Endothelial cell of umbilical vein (primary cell): Measurements from ENCODE around the gene R3HCC1L. TPM values are rescaled to one million over a fixed set of nuclear protein-coding genes. Genes with fewer than 3 reads are reported as not detected.

Experiments
- BruUV-seq: library from RNA; stranded (reverse); fragments of 400-500 nt; replicated peaks from 2 replicates; lab custom pipeline; 2021; lab: Mats Ljungman, UMichigan
- CTCF ChIA-PET: fragments of 300-600, 350-600 bp; sonication (Branson Sonifier 250); formaldehyde crosslinking; loops from one replicate; lab custom pipeline; 2021; ENCODE audit warnings: antibody characterized with exemption, inconsistent platforms; lab: Charles Lee
- POLR2A ChIA-PET: fragments of 300-600, 350-600 bp; sonication (Branson Sonifier 250); formaldehyde crosslinking; loops from one replicate; lab custom pipeline; 2021; ENCODE audit warnings: antibody characterized with exemption, inconsistent platforms; lab: Charles Lee
- DNase-seq: peaks from one replicate; pipeline ENCODE4 v3.0.0-alpha.2; 2011; ENCODE audit warnings: low read depth, low spot score
- FAIRE-seq: peaks from 2 replicates; lab custom pipeline; 2011; peaks lifted over from hg19 to GRCh38; lab: Jason Lieb, UNC
- H2AFZ ChIP-seq: 2 replicates; pipeline ENCODE4 v1.6.0; 2012; ENCODE audit warnings: low read depth, low read length, control low read depth, inconsistent platforms
- H3K27ac ChIP-seq: 2 replicates; pipeline ENCODE4 v1.5.1; 2011; ENCODE audit warnings: low read depth, mild to moderate bottlenecking, control low read depth, low read length, moderate library complexity; ENCODE audit not compliant: insufficient read depth
- H3K27me3 ChIP-seq, 2 experiments: 2 replicates each; pipeline versions ENCODE4 v1.6.0 to v1.6.1; 2011; ENCODE audit warnings: low read length in 2 of 2, mixed read lengths in 1 of 2; ENCODE audit not compliant: control insufficient read depth in 2 of 2, insufficient read depth in 2 of 2
- H3K36me3 ChIP-seq, 2 experiments: 2 replicates in 1 of 2; 3 replicates in 1 of 2; pipeline ENCODE4 v1.5.1; 2011; ENCODE audit warnings: low read length in 2 of 2, mild to moderate bottlenecking in 1 of 2, moderate library complexity in 1 of 2; ENCODE audit not compliant: control insufficient read depth in 2 of 2, insufficient read depth in 2 of 2; ENCODE audit errors: extremely low read depth in 1 of 2
- H3K4me1 ChIP-seq: 3 replicates; pipeline ENCODE4 v1.5.1; 2011; ENCODE audit warnings: mild to moderate bottlenecking, low read length; ENCODE audit not compliant: control insufficient read depth, insufficient read depth; ENCODE audit errors: extremely low read depth
- H3K4me2 ChIP-seq: 2 replicates; pipeline ENCODE4 v1.6.1; 2011; ENCODE audit warnings: low read length, control low read depth, mixed read lengths; ENCODE audit not compliant: insufficient read depth
- H3K4me3 ChIP-seq, 3 experiments: fragments of 200-600 bp in 1 of 3; sonication (generic), shearing (Covaris generic) in 1 of 3; replicated peaks in 1 of 3; 2 replicates each; pipeline ENCODE4 v1.5.1; 2011 to 2016; ENCODE audit warnings: control low read depth in 3 of 3, low read length in 3 of 3, mild to moderate bottlenecking in 2 of 3, inconsistent platforms in 1 of 3, low read depth in 1 of 3, moderate library complexity in 1 of 3; ENCODE audit not compliant: insufficient read depth in 1 of 3
- H3K79me2 ChIP-seq: 2 replicates; pipeline ENCODE4 v1.6.0; 2012; ENCODE audit warnings: low read length, inconsistent platforms; ENCODE audit not compliant: control insufficient read depth, insufficient read depth
- H3K9ac ChIP-seq: replicated peaks from 2 replicates; pipeline ENCODE3; 2011; ENCODE audit warnings: low read length, control low read depth; ENCODE audit not compliant: insufficient read depth; ENCODE audit errors: extremely low read depth
- H3K9me1 ChIP-seq: replicated peaks from 3 replicates; pipeline ENCODE4 v1.6.0; 2011; ENCODE audit warnings: mild to moderate bottlenecking, low read length; ENCODE audit not compliant: control insufficient read depth, insufficient read depth; ENCODE audit errors: extremely low read depth
- H3K9me3 ChIP-seq: replicated peaks from 2 replicates; pipeline ENCODE4 v1.5.1; 2012; ENCODE audit warnings: low read length, inconsistent platforms; ENCODE audit not compliant: control insufficient read depth, insufficient read depth
- H4K20me1 ChIP-seq: replicated peaks from 2 replicates; pipeline ENCODE3; 2011; ENCODE audit warnings: mild to moderate bottlenecking, low read length; ENCODE audit not compliant: control insufficient read depth, insufficient read depth; ENCODE audit errors: extremely low read depth
- CTCF ChIP-seq, 2 donors: IDR thresholded peaks; 1 replicate in 1 of 2; 2 replicates in 1 of 2; pipeline ENCODE4 v1.5.1; 2011; ENCODE audit warnings: low read length in 2 of 2, mild to moderate bottlenecking in 2 of 2, moderate library complexity in 2 of 2, control low read depth in 1 of 2, inconsistent platforms in 1 of 2, low read depth in 1 of 2; ENCODE audit not compliant: insufficient read depth in 1 of 2; ENCODE audit errors: extremely low read depth in 1 of 2
- EZH2 ChIP-seq: IDR thresholded peaks from 2 replicates; pipeline ENCODE4 v1.6.1; 2012; ENCODE audit warnings: borderline replicate concordance, low read depth, mild to moderate bottlenecking, moderate library complexity, low read length, inconsistent platforms; ENCODE audit not compliant: severe bottlenecking
- FOS ChIP-seq: IDR thresholded peaks from 2 replicates; pipeline ENCODE4 v1.6.1; 2011; ENCODE audit warnings: mild to moderate bottlenecking, low read length, moderate library complexity, borderline replicate concordance; ENCODE audit not compliant: insufficient read depth
- GATA2 ChIP-seq: IDR thresholded peaks from 2 replicates; pipeline ENCODE4 v1.7.0; 2011; ENCODE audit warnings: low read depth, mild to moderate bottlenecking, moderate library complexity, mixed read lengths, low read length; ENCODE audit not compliant: insufficient read length, insufficient read depth
- JUN ChIP-seq: IDR thresholded peaks from 2 replicates; pipeline ENCODE4 v1.6.1; 2011; ENCODE audit warnings: borderline replicate concordance, low read depth; ENCODE audit not compliant: insufficient read length, insufficient read depth
- MAX ChIP-seq: IDR thresholded peaks from 2 replicates; pipeline ENCODE4 v1.6.1; 2011; ENCODE audit not compliant: insufficient read depth, insufficient read length
- MYC ChIP-seq: IDR thresholded peaks from one replicate; pipeline ENCODE4 v1.6.1; 2011; ENCODE audit warnings: mild to moderate bottlenecking, low read depth, low read length
- POLR2A ChIP-seq: IDR thresholded peaks from 2 replicates; pipeline ENCODE4 v1.6.1; 2012; ENCODE audit warnings: low read depth, mild to moderate bottlenecking, control low read depth, low read length
- POLR2AphosphoS5 ChIP-seq: IDR thresholded peaks from 2 replicates; pipeline ENCODE4 v1.6.1; 2012; ENCODE audit warnings: low read depth, mild to moderate bottlenecking, control low read depth, low read length, moderate library complexity; ENCODE audit not compliant: insufficient read depth
- dilution Hi-C: fragments of 300-500 bp; cut with MboI; formaldehyde crosslinking; loops from one replicate; pipeline ENCODE4 v1.15.0; 2019; ENCODE audit warnings: low sequenced_read_pairs; ENCODE audit not compliant: extremely low pct_ligation_motif_present
- intact Hi-C: fragments of 100-400 bp; cut with micrococcal nuclease; formaldehyde crosslinking; loops from one replicate; pipeline ENCODE4 v1.10.0; 2022
- polyA plus RNA-seq, 4 experiments: library from polyadenylated mRNA; depleted of rRNA in 3 of 4; stranded (reverse) in 3 of 4; unstranded in 1 of 4; fragments of >200 nt; gene quantifications; 2 replicates each; pipeline versions ENCODE4 v1.2.1 to v1.2.3, GENCODE V29; 2011 to 2012; ENCODE audit warnings: missing spikeins in 1 of 4
- total RNA-seq: library from RNA; stranded (reverse); gene quantifications from 2 replicates; pipeline ENCODE4 v1.2.3, GENCODE V29; 2021

R3HCC1L gene
- total and polyA plus RNA-seq, 2 donors (not counting 3 experiments of a cell fraction or from before 2014, with no cell fraction given), result 6.3 to 12.4 TPM

- H3K27ac ChIP-seq, result no peak overlapping the region
- H3K79me2 ChIP-seq, result peaks cover 36% of the 10 kb centered on the region
- no TSS peak for BruUV-seq
- dilution Hi-C loops, result no loop called here
- peaks cover 0 to 4% of the 10 kb centered on the region in 2 experiments for H3K36me3 ChIP-seq
- no peak for DNase-seq
- intact Hi-C loops, result no loop called here
- H3K4me1 ChIP-seq, result no peaks in the 10 kb centered on the region
- POLR2A ChIA-PET, result no interaction called here
- H2AFZ ChIP-seq, result no peak overlapping the region
- no peak overlapping the region for H3K4me3 ChIP-seq
- CTCF ChIA-PET, result no interaction called here
- no peak overlapping the region for H3K4me2 ChIP-seq
- H3K9me3 ChIP-seq, result no peaks in the 10 kb centered on the region
- H3K9ac ChIP-seq, result no peak overlapping the region
- no peaks in the 10 kb centered on the region for H3K9me1 ChIP-seq
- no peaks in the 10 kb centered on the region for H4K20me1 ChIP-seq
- TF ChIP-seq POLR2AphosphoS5, result no peak
- no peak for TF ChIP-seq JUN
- TF ChIP-seq EZH2, result no peak
- TF ChIP-seq GATA2, result no peak
- no peak for TF ChIP-seq MYC
- no peak for TF ChIP-seq POLR2A
- TF ChIP-seq MAX, result no peak
- no peak for TF ChIP-seq FOS
- no peak for TF ChIP-seq CTCF (IDR thresholded peaks at IDR 0.05; ENCODE audit: extremely low read depth in 1 of 2, insufficient read depth in 1 of 2, low read depth in 1 of 2, low read length in 2 of 2)
- no peak for FAIRE-seq
- H3K27me3 ChIP-seq, result no peaks in the 10 kb centered on the region
Observed at GRCh38 chr10:98154076-98154475, 19.6 kb downstream of the R3HCC1L start.
